Activated T-helper 1 cell treated with anti-CD3 and anti-CD28 coated beads, Interleukin-2, amount 50 U/mL, for 16 hours (primary cell): ENCODE results near the gene LDAF1.
"Not testable (repeated sequence)": the region's sequence is repeated elsewhere in the genome, so short reads cannot be mapped to it uniquely, and the experiment has no call there.

Experiments used
- DNase-seq, 2 donors: peaks; one replicate each; pipeline ENCODE4 v3.0.0-alpha.2; 2020; ENCODE audit warnings: low read depth in 1 of 2, low spot score in 1 of 2

The LDAF1 gene

GRCh38 chr16:21161211-21161610 is 2.7 kb downstream of the LDAF1 start:
- DNase-seq: no peak

DNA sequence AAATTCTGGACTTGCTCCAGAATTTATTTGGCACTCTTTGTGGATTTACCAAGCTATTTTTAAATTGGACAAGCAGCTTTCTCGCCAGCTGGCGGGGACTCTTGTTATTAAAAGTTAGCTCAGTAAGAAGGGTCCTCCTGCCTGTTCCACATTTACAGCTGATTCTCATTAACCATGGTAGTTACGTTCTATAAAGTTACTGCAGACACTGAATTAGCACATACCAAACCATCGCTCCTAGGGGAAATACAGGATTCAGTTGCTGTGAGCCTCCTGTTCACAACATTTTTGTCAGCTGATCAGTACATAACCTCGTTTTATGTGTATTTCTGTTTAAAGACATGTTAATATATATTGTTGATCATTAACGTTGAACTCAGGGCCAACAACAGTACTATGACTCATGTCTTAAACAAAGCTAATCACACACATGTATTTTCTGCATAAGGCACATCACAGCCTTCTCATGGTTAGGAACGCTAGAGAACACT is 4.2 kb downstream of the LDAF1 start:
- no peak for DNase-seq

DNA sequence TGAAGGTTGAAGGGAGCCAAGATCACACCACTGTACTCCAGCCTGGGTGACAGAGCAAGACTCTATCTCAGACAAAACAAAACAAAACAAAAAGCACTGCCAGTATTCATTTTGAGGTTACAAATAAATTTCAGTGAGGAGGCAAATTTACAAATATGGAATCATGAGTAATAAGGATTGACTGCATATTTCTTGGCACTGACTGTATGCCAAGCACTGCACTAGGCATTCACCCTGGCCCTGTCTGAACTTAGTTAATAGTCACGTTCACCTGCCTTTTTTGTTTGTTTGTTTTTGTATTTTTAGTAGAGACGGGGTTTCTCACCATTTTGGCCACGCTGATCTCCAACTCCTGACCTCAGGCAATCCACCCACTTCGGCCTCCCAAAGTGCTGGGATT is 5.1 kb downstream of the LDAF1 start:
- no peak for DNase-seq

DNA sequence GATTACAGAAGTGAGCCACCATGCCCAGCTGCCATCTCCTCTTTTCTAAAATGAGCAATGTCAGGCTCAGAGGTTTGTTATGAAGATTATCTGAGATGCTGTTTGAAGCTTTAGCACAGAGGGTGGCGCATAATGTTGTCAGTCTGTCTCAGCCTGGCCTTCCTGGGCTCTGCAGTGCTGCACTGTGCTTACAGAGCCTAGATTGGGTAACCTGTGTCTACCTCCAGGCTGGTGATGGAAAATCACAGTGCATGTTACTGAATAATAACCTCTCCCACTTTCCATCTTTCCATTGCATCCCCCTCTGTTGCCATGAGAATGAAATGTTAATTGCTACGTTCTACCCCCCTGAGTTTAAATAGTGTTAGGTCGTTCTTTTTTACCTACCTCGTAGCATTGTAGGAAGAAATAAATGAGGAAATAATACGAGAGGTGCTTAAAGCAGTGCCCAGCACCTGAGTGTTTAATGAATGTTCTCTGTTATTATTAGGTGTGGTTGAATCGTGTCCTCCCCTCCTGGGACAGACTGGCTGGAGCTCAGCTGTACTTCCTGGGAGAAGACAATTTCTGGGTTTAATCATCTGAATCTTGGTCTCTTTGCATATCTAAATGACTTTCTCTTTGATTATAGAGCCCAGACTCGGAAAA is 6.2 kb downstream of the LDAF1 start:
- DNase-seq: no peak

GRCh38 chr16:21166561-21166961 is 8.1 kb downstream of the LDAF1 start:
- no peak for DNase-seq

GRCh38 chr16:21167360-21167759 is 8.9 kb downstream of the LDAF1 start:
- DNase-seq: no peak

DNA sequence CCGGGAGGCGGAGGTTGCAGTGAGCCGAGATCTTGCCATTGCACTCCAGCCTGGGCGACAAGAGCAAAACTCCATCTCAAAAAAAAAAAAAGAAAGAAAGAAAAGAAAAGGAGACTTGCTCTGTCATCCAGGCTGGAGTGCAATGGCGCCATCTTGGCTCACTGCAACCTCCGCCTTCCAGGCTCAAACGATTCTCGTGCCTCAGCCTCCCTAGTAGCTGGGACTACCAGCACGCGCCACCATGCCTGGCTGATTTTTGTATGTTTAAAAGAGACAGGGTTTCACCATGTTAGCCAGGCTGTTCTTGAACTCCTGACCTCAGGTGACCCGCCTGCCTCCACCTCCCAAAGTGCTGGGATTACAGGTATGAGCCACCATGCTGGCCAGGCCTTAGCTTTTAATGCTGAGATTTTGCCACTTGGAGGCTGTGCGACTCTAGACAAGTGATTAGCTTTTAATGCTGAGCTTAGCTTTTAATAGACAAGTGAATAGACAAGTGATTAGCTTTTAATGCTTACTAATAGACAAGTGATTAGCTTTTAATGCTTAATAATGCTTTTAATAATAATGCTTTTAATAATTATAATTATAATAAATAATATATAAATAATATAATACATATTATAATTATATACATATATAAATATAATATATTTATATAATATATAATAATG is 9.6 kb downstream of the LDAF1 start:
- no peak for DNase-seq

GRCh38 chr16:21169249-21169981 is 10.9 kb downstream of the LDAF1 start:
- DNase-seq: no peak

GRCh38 chr16:21170116-21170515 is 11.6 kb downstream of the LDAF1 start:
- not testable (repeated sequence) for DNase-seq

- DNase-seq: no peak
These were observed 14.2 kb downstream of the LDAF1 start for GRCh38 chr16:21172650-21173049.

- DNase-seq: no peak
These were observed 16.9 kb downstream of the LDAF1 start for GRCh38 chr16:21175397-21175796.

GRCh38 chr16:21179126-21179982 is 20.9 kb downstream of the LDAF1 start:
- DNase-seq: no peak

DNA sequence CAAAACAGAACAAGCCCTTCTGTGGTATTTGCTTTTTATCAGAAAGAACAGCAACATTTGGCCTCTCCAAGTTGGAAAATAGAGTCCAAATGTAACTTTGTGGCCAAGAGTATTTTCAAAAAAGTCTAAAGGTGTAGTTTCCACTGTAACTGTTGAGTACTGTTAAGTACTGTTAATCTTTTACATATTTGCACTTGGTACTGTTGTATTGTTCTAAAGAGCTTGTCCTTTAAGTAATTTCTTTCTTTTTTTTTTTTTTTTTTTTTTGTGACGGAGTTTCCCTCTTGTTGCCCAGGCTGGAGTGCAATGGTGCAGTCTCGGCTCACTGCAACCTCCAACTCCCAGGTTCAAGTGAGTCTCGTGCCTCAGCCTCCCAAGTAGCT is 21.5 kb downstream of the LDAF1 start:
- DNase-seq: no peak

GRCh38 chr16:21183995-21184394 is 25.5 kb downstream of the LDAF1 start:
- DNase-seq: no peak

DNA sequence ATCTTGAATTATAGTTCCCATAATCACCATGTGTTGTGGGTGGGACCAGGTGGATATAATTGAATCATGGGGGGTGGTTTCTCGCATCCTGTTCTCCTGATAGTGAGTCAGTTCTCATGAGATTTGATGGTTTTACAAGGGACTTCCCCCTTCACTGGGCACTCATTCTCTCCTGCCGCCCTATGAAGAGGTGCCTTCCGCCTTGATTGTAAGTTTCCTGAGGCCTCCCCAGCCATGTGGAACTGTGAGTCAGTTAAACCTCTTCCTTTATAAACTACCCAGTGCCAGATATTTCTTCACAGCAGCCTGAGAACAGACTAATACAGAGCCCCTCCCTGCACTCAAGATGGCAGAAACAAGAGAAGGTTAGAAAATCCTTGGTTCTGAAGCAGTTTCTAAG is 26.4 kb downstream of the LDAF1 start:
- DNase-seq: no peak

DNA sequence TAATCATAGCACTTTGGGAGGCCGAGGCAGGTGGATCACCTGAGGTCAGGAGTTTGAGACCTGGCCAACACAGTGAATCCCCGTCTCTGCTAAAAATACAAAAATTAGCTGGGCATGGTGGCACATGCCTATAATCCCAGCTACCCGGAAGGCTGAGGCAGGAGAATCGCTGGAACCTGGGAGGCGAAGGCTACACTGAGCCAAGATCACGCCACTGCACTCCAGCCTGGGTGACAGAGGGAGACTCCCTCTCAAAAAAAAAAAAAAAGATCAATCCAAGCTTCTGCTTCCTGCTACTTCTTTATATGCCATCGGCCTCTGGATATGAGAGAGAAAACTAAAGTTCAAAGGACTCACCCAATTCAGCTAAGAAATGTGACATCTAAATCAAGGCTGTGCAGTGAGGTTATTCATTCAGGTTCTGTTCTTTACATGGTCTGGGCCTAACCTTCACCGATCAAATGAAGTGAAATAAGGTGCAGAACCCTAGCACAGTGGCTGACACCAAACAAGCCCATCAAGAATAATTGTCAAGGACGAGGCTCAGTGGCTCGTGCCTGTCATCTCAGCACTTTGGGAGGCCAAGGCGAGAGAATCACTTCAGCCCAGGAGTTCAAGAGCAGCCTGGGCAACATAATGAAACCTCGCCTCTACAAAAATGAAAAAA is 27.3 kb downstream of the LDAF1 start:
- DNase-seq: no peak

GRCh38 chr16:21186326-21186691 is 27.8 kb downstream of the LDAF1 start:
- DNase-seq: no peak

GRCh38 chr16:21189311-21189710 is 30.8 kb downstream of the LDAF1 start:
- DNase-seq: no peak

- no peak for DNase-seq
These were observed 31.5 kb downstream of the LDAF1 start for GRCh38 chr16:21190013-21190412.

DNA sequence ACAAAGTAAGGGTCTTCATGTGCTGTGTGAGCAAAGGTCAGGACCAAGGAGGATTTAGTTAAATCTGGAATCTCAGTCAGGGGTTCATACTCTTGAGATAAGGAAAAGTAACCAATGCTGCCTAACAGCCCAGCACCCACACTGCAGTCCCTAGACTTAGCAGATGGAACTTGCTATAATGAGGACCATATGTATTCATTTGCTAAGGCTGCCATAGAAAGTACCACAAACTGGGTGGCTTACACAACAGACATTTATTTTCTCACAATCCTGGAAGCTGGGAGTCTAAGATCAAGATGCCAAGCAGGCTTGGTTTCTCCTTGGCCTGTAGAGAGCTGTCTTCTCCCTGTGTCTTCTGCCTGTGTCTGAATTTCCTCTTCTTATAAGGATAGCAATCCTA is 32.1 kb downstream of the LDAF1 start:
- no peak for DNase-seq

DNA sequence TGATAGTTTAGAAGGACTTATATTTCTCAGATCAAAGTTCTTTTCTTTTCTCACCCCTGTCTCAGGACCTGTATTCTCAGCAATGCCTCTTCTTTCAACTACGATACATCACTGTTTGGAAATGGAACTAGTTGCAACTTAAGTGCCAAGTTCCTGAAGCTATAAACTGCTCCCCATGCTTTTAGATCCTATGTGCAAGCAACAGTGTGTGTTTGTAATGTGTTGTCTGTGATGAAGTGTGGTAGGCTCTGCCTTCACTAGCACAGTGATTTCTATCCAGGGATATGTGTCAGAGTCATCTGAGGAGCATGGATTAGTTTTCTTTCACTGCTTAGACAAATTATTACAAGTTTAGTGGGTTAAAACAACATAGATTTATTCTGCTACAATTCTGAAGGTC is 34.5 kb downstream of the LDAF1 start:
- no peak for DNase-seq
